Occipital lobe (tissue), 2 donors: Measurements from ENCODE around the gene SHD. TPM values are rescaled to one million over a fixed set of nuclear protein-coding genes. Genes with fewer than 3 reads are reported as not detected.
A peak's percentile ranks its signal among the peaks of the same experiment; 100 is the strongest.

Experiments used
- DNase-seq: peaks from one replicate; lab custom pipeline; 2025; lab: John Stamatoyannopoulos, UW
- total RNA-seq: library from RNA; depleted of rRNA; stranded (reverse); fragments of >200 nt; gene quantifications from one replicate; pipeline ENCODE4 v1.2.3, GENCODE V29; 2014

The SHD gene
- total RNA-seq, 1 donor from 2014 or later = 0.94 TPM

GRCh38 chr19:4298810-4299550 lies 19.9 kb downstream of the SHD start:
- no peak for DNase-seq

- no peak for DNase-seq
These were observed 21.5 kb downstream of the SHD start for GRCh38 chr19:4300589-4300988.

- no peak for DNase-seq
These were observed 22.6 kb downstream of the SHD start for GRCh38 chr19:4301590-4302242.

- DNase-seq = no peak
These were observed 23.2 kb downstream of the SHD start, which contains the start of gene TMIGD2 for GRCh38 chr19:4302243-4302640. Gene TMIGD2, minus strand, starts transcription at chr19:4302389. Its CDS starts 4 bp downstream, at chr19:4302385.

- no peak for DNase-seq
These were observed 24.9 kb downstream of the SHD start for GRCh38 chr19:4303819-4304537.

GRCh38 chr19:4304538-4305256 lies 25.6 kb downstream of the SHD start, which contains the start of gene FSD1:
Gene FSD1, plus strand, starts transcription at chr19:4304598. Its CDS starts 149 bp downstream, at chr19:4304747.
- peak; percentile 19 for DNase-seq

DNA sequence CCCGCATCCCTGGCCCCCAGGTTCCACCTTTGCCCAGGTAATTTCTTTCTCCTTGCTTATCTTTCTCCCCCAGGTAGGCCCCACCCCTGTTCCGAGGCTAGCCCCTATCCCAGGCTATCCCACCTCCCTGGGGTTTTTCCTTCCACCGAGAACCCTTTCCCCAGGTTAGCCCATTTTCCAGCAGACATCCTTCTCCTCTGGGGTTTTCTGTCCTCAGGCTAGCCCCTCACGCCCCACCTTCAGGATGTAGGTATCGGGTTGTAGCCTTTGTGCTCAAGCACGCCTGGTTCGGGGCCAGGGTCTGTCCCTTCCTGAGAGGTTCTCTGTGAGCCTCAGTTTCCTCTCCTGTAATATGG lies 26.2 kb downstream of the SHD start:
- DNase-seq = no peak

DNA sequence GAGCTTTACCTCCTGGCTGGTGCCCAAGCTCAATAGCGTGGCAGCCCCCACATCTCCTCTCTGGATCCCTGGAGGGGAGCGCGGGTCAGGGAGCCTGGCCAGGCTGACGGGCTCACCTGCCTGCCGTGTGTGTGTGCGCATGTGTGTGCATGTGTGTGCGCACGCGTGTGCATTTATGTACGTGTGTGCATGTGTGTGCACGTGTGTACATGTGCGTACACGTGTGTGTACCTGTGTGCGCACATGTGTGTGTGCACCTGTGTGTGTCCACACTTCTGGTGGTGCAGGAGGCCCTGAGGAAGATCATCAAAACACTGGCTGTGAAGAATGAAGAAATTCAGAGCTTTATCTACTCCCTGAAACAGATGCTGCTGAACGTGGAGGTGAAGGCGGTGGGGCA lies 26.6 kb downstream of the SHD start:
- no peak for DNase-seq

- no peak for DNase-seq
These were observed 31.4 kb downstream of the SHD start for GRCh38 chr19:4310247-4311121.

- DNase-seq = no peak
These were observed 34.9 kb downstream of the SHD start for GRCh38 chr19:4313847-4314490.

GRCh38 chr19:4316956-4317355 lies 37.9 kb downstream of the SHD start:
- DNase-seq = no peak

GRCh38 chr19:4318460-4318859 lies 39.4 kb downstream of the SHD start:
- DNase-seq = no peak

GRCh38 chr19:4319067-4319718 lies 40.1 kb downstream of the SHD start:
- no peak for DNase-seq

DNA sequence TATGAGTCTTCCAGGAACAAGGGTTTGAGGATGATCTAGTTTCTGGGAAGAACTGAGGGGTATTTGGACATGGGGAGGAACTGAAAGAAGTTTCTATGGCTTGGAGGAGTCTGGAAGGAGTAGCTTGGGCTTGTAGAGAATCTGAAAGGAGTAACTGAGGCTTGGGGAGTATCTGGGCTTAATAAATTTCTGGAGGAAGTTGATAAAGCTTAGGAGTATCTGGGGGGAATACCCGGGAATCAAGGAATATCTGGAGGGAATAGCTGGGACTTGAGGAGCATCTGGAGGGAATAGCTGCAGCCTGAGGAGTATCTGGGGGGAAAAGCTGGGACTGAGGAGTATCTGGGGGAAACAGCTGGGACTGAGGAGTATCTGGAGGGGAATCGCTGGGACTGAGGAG lies 41.4 kb downstream of the SHD start:
- no peak for DNase-seq

DNA sequence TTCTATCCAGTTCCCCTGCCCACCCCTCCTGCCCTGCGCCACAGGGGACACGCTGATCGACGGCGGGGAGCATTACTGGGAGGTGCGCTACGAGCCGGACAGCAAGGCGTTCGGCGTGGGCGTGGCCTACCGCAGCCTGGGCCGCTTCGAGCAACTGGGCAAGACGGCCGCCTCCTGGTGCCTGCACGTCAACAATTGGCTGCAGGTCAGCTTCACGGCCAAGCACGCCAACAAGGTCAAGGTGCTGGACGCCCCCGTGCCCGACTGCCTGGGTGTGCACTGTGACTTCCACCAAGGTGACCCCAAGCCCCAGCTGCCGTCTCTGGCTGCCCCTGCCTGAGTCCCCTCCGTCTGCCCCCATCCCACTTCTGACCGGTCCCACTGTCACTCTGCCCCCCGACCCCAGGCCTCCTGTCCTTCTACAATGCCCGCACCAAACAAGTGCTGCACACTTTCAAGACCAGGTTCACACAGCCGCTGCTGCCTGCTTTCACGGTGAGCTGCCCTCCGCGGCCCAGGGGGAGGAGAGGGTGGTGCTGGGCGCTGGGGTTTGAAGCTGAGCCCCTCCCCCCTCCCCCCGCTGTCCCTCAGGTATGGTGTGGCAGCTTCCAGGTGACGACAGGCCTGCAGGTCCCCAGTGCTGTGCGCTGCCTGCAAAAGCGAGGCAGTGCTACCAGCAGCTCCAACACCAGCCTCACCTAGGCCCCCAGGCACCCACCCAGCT lies 44.0 kb downstream of the SHD start:
- no peak for DNase-seq

DNA sequence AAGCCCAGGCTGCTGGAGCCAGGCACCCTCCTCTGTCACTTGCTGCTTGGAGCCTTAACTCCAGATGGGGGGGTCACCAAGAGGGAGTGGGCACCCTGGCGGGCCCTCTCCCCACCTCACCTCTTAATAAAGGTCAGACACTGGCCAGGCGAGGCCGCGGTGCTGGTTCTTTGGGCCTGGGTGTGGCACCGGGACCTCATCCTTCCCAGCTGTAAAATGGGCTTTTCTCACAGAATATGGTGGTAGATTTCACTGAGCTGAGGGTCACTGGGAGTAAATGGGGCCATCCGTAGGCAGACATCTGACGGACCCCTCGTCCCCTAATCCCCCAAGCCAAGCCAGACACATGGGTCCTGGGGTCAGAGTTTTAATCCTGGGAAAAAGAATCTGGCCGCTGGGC lies 44.6 kb downstream of the SHD start:
- no peak for DNase-seq

DNA sequence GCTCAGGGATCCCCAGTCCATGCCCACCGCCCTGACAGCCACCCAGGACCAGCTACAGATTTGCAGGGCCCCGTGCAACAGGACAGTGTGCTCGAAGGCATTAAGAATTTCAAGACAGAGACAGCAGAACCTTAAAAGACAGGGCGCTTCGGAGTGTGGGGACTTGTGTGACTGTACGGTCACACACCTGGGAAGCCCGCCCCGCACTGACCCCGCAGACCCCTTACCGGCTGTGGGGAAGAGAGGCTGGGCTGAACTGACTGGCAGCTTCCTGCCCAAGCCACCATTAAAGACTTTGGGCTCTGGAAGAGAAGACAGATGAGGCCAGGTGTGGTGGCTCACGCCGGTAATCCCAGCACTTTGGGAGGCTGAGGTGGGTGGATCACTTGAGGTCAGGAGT lies 45.2 kb downstream of the SHD start:
- DNase-seq = no peak

DNA sequence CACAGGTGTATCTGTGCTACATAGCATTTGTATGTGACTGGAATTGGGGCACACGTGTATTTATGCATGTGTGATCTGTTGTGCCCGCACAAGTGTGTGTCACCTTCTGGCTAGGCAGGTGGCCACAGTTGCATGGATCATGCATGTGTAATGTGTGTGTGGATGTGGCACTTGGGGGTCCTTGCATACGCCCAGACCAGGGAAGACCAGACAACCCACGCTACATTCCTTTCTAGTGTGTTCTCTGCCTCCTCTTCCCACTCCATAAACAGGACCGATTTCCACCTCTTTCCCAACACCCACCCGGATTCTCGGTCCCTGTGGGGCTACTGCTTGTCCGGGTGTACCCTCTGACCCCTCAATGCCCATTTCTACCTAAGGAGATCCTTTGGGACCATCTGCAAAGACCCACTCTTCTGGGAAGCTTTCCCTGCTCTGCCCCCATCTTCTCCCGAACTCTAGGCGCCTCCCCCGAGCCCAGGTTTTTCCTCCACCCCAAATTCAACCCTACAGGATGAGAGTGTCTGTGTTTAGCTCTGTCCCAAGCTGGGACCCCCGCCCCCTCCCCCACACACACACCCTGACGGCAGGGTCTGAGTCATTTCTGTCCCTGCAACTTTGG lies 47.3 kb downstream of the SHD start:
- DNase-seq = no peak

DNA sequence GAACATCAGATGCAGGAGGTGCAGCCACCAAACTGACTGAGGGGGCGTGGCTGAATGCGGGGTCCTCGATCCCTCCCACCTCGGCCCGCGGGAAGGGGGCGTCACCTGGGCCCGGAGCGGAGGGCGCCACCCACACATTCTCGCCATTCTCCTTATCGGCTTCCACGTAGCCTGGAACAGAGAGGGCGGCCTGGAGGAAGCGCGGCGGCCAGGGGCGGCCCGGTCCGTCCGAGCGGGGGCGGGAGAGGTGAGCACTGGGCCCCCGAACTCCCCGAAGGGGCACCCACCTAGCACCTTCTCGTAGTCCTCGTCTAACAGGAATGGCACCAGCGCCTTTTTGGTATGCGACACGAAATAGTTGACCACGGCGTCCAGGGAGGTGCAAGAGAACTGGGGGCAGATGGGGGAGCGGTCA lies 47.8 kb downstream of the SHD start:
- DNase-seq = no peak
